HCT116 (cell line): ENCODE data around the gene ZCCHC24.

Experiments used
- CEBPB ChIP-seq: IDR thresholded peaks from 2 replicates; pipeline ENCODE4 v1.6.1; 2012; ENCODE audit warnings: low read depth
- EGR1 ChIP-seq: IDR thresholded peaks from 2 replicates; pipeline ENCODE4 v1.6.1; 2012; ENCODE audit warnings: low read depth
- EZH2 ChIP-seq: fragments of 200-600 bp; sonication (generic); IDR thresholded peaks from 2 replicates; pipeline ENCODE4 v1.6.1; 2017; ENCODE audit warnings: antibody characterized with exemption, mixed run types
- FOSL1 ChIP-seq: IDR thresholded peaks from 2 replicates; pipeline ENCODE4 v1.6.1; 2012; ENCODE audit warnings: low read depth
- POLR2A ChIP-seq: IDR thresholded peaks from 2 replicates; pipeline ENCODE4 v1.7.0; 2011; ENCODE audit warnings: borderline replicate concordance; ENCODE audit not compliant: insufficient read depth, insufficient read length; ENCODE audit errors: extremely low read depth
- POLR2AphosphoS5 ChIP-seq: IDR thresholded peaks from 2 replicates; pipeline ENCODE4 v1.6.1; 2011; ENCODE audit warnings: mild to moderate bottlenecking, low read depth, low read length, moderate library complexity
- RAD21 ChIP-seq: IDR thresholded peaks from 2 replicates; pipeline ENCODE4 v1.6.1; 2012; ENCODE audit warnings: low read depth, mild to moderate bottlenecking
- SP1 ChIP-seq: IDR thresholded peaks from 2 replicates; pipeline ENCODE4 v1.6.1; 2012; ENCODE audit warnings: low read depth
- YY1 ChIP-seq: IDR thresholded peaks from 2 replicates; pipeline ENCODE4 v1.6.1; 2011; ENCODE audit warnings: low read length, low read depth, moderate library complexity, mild to moderate bottlenecking; ENCODE audit not compliant: insufficient replicate concordance; ENCODE audit errors: extremely low read depth
- ZNF274 ChIP-seq: fragments of 200-500 bp; sonication (Bioruptor generic); IDR thresholded peaks from 2 replicates; pipeline ENCODE4 v1.6.1; 2014; ENCODE audit warnings: mild to moderate bottlenecking, low read depth, low read length, inconsistent platforms
- TF ChIP-seq, protein P1 (sequence below), 3 experiments: fragments of 200-600 bp in 1 of 3; sonication (generic) in 1 of 3; IDR thresholded peaks in 2 of 3; conservative IDR thresholded peaks in 1 of 3; 2 replicates each; pipeline ENCODE4 v1.5.1; 2012 to 2017; ENCODE audit warnings: low read depth in 2 of 3, low read length in 2 of 3, antibody characterized with exemption in 1 of 3, borderline replicate concordance in 1 of 3, control low read depth in 1 of 3, mild to moderate bottlenecking in 1 of 3, mixed read lengths in 1 of 3, mixed run types in 1 of 3, moderate library complexity in 1 of 3; ENCODE audit not compliant: insufficient read depth in 1 of 3
- TF ChIP-seq, protein P2 (sequence below): IDR thresholded peaks from 2 replicates; pipeline ENCODE4 v1.6.1; 2012

DNA sequence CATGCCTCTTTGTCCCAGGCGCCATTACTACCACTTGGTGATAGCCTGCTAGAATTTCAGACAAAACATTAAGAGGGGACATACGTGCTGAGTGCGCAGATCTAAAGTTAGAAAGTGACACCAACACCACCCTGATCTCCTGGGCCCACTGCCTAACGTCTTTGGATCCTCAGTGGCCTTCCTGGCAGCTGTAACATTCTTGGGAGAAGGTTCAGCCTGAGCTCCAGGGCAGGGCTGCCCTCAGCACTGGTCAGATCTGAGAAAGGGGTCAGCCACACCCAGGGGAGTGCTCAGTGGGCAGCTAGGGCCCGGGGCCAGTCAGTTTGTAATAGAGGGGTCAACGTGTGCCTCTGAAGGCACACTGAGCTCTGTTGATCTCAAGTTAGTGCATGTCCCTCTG lies 48.4 kb downstream of the ZCCHC24 start:
- TF ChIP-seq, protein P1, sequence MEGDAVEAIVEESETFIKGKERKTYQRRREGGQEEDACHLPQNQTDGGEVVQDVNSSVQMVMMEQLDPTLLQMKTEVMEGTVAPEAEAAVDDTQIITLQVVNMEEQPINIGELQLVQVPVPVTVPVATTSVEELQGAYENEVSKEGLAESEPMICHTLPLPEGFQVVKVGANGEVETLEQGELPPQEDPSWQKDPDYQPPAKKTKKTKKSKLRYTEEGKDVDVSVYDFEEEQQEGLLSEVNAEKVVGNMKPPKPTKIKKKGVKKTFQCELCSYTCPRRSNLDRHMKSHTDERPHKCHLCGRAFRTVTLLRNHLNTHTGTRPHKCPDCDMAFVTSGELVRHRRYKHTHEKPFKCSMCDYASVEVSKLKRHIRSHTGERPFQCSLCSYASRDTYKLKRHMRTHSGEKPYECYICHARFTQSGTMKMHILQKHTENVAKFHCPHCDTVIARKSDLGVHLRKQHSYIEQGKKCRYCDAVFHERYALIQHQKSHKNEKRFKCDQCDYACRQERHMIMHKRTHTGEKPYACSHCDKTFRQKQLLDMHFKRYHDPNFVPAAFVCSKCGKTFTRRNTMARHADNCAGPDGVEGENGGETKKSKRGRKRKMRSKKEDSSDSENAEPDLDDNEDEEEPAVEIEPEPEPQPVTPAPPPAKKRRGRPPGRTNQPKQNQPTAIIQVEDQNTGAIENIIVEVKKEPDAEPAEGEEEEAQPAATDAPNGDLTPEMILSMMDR (IDR thresholded peaks at IDR 0.05 in 2 of 3, conservative IDR thresholded peaks at IDR 0.05 in 1 of 3; ENCODE audit: borderline replicate concordance in 1 of 3, insufficient read depth in 1 of 3, low read depth in 2 of 3, low read length in 2 of 3) = no peak
- TF ChIP-seq POLR2AphosphoS5 (no peak), YY1 (no peak), RAD21 (no peak), FOSL1 (no peak), EZH2 (no peak), POLR2A (no peak), ZNF274 (no peak), SP1 (no peak), EGR1 (no peak), CEBPB (no peak)
- TF ChIP-seq, protein P2, sequence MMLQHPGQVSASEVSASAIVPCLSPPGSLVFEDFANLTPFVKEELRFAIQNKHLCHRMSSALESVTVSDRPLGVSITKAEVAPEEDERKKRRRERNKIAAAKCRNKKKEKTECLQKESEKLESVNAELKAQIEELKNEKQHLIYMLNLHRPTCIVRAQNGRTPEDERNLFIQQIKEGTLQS = no peak
